ENCODE results near the gene CARNS1. TPM values are rescaled to one million over a fixed set of nuclear protein-coding genes. Genes with fewer than 3 reads are reported as not detected.

CARNS1 gene
- total and polyA plus RNA-seq, 10 of the 15 experiments (the other 5 are each of a cell fraction or from before 2014, with no cell fraction given): 0.02 to 0.14 (median 0.10) TPM; not detected in 3

DNA sequence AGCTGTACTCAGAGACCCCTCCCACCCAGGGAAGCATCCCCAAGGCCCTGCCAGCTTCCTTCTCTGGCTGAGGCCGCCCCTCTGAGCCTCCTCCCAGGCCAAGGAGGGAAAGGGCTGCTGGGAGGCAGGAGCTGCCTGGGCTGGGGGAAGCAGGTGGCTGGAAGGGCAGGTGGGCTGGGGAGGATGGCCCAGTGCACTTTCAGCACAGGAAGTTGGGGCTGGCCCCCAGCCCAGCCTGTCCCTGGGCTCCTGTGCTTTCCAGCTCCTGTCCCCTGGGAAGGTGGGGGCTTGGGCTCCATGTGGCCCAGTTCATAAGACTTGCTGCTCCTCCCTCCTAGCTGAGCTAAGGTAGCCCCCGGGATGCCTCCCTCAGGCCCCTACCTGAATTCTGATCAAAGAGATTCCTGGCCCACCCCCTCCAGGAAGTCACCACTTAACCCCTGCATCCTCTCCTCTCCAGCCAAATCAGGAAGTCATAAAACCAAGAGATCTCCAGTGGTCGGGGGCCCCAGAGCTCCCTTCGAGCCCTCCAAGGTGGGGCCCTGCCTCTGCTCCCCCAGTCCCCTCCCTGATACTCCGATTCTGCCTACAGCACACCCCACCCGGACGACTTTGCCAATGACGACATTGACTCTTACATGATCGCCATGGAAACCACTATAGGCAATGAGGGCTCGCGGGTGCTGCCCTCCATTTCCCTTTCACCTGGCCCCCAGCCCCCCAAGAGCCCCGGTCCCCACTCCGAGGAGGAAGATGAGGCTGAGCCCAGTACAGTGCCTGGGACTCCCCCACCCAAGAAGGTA lies 18.7 kb upstream of the CARNS1 start:
- in situ Hi-C loops (cut with MboI): no loop called here
- Histone ChIP-seq H3K4me3 (no peak overlapping the region), H3K27ac (ENCODE audit: control insufficient read depth, insufficient read depth) (peak overlapping the region; percentile 18; the same call in 1 of the 2 replicates), H3K36me3 (ENCODE audit: control insufficient read depth in 2 of 2, insufficient read depth in 2 of 2, low read length in 1 of 2) (peaks cover 23 to 30% of the 10 kb centered on the region in 2 experiments), H4K20me1 (ENCODE audit: control insufficient read depth, insufficient read depth) (no peaks in the 10 kb centered on the region; the same call in 1 of the 2 replicates), H3K9ac (ENCODE audit: control insufficient read depth, insufficient read depth, low read length) (no peak overlapping the region), H3K27me3 (replicated peaks in 1 of 2; ENCODE audit: control insufficient read depth in 2 of 2, insufficient read depth in 2 of 2, low read length in 1 of 2) (no peaks in the 10 kb centered on the region), H3K4me2 (ENCODE audit: control insufficient read depth, insufficient read depth) (peak overlapping the region; percentile 64; the same call in 1 of the 2 replicates), H3K79me2 (ENCODE audit: control insufficient read depth, insufficient read depth, low read length) (peaks cover 44% of the 10 kb centered on the region), H3K4me1 (ENCODE audit: control insufficient read depth, insufficient read depth, low read length) (peaks cover 19% of the 10 kb centered on the region), H3K9me3 (replicated peaks; ENCODE audit: control insufficient read depth, insufficient read depth, low read length) (no peaks in the 10 kb centered on the region), H2AFZ (ENCODE audit: control insufficient read depth, low read depth, low read length) (no peak overlapping the region)
- ATAC-seq: no peak
- SMC1A ChIA-PET (ENCODE audit: uncharacterized antibody, unreplicated experiment): interaction anchor here (1.1 kb wide), 1 partner anchor 40 kb away, joined by 3 read pairs; no protein-coding TSS in a partner anchor
- FAIRE-seq: no peak
- no TSS peak for BruUV-seq (replicated peaks)
- intact Hi-C loops (cut with micrococcal nuclease; ENCODE audit: unreplicated experiment): no loop called here
- DNase-seq (ENCODE audit: low read depth, low spot score): no peak
- WGBS (ENCODE audit: insufficient coverage, insufficient replicate concordance, low lambda C conversion rate, missing lambda C conversion rate): 41% methylated on average over 13 of the region's 13 CpGs
- RAD21 ChIA-PET (ENCODE audit: unreplicated experiment): interaction anchor here (0.8 to 1.5 kb wide), 2 partner anchors 71 to 90 kb away, joined by 3 to 4 read pairs; no protein-coding TSS in a partner anchor
- no peak for TF ChIP-seq EZH2 (IDR thresholded peaks at IDR 0.05; ENCODE audit: borderline replicate concordance, control insufficient read depth, low read depth, low read length)
- TF ChIP-seq, protein P1, sequence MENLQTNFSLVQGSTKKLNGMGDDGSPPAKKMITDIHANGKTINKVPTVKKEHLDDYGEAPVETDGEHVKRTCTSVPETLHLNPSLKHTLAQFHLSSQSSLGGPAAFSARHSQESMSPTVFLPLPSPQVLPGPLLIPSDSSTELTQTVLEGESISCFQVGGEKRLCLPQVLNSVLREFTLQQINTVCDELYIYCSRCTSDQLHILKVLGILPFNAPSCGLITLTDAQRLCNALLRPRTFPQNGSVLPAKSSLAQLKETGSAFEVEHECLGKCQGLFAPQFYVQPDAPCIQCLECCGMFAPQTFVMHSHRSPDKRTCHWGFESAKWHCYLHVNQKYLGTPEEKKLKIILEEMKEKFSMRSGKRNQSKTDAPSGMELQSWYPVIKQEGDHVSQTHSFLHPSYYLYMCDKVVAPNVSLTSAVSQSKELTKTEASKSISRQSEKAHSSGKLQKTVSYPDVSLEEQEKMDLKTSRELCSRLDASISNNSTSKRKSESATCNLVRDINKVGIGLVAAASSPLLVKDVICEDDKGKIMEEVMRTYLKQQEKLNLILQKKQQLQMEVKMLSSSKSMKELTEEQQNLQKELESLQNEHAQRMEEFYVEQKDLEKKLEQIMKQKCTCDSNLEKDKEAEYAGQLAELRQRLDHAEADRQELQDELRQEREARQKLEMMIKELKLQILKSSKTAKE (IDR thresholded peaks at IDR 0.05; ENCODE audit: low read depth, poor library complexity, severe bottlenecking): no peak
- TF ChIP-seq BMI1 (IDR thresholded peaks at IDR 0.05; ENCODE audit: borderline replicate concordance): no peak
- TF ChIP-seq CEBPB (IDR thresholded peaks at IDR 0.05; ENCODE audit: borderline replicate concordance in 1 of 2, low read depth in 2 of 2, low read length in 2 of 2): no peak
- peak; percentile 70 for TF ChIP-seq POLR2A (IDR thresholded peaks at IDR 0.05; ENCODE audit: low read depth, low read length)
- 0 out of 2 replicates have a peak, but pooled peaks have one; percentile 5 for TF ChIP-seq POLR2AphosphoS5 (IDR thresholded peaks at IDR 0.05; ENCODE audit: low read length)
- TF ChIP-seq ATF7 (IDR thresholded peaks at IDR 0.05; ENCODE audit: low read depth): 0 out of 2 replicates have a peak, but pooled peaks have one; percentile 13
- CTCF ChIA-PET: interaction anchor here (0.8 to 1.5 kb wide), 5 partner anchors 16 to 109 kb away, joined by 3 to 5 read pairs (median 3); no protein-coding TSS in a partner anchor
- POLR2A ChIA-PET: interaction anchor here (0.7 kb wide), 1 partner anchor 41 kb away, joined by 4 read pairs; the partner anchor contains the start of gene PTPRCAP
